ENCODE results near the gene PRR23C. TPM values are rescaled to one million over a fixed set of nuclear protein-coding genes. Genes with fewer than 3 reads are reported as not detected.
"Not testable (repeated sequence)": the region's sequence is repeated elsewhere in the genome, so short reads cannot be mapped to it uniquely, and the experiment has no call there.

Gene PRR23C
- not detected in 2 replicates for total RNA-seq

DNA sequence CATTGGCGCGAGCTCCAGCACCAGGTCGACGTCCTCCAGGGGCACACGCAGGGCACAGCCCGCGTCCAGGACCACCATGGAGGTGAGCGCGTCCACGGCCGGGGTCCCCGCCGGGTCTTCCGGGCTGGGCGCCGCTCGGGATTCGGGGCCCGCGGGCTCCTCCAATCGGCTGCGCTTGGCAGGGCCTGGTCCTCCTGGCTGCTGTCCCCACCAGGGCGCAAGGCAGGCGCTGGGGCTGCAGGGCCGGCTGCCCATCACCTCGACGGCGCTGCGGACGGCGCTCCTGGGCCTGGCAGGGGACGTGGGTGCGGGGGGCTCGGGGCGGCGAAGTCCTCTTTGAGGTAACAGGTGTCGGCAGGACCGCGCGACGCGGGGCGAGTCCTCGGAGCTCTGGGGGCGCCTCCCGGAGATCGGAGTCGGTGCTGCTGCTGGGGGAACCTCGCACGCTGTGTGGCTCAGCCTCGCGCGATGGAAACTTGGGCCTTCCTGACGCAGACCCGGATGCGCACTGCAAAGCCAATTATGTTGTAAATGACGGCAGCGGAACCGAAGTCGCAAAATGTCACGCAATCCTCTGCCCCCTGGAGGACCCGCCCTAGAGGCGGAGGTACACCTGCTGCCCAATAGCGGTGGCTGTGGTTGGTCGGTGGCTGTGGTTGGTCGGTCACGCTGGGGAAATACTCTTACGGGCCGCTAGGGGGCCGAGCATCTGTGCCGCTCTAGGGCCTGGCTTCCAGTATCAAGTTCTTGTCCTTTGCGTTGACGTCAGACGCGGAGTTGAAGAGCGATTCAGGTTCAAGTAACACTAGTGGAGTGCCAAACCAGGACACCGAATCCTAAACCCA lies at the start of gene PRR23C:
TSS of gene PRR23C (minus strand) at position 527 of the 845 bp plus-strand sequence. CDS start at position 255, 272 bp downstream.
- Mint-ChIP-seq H3K4me1 (no peaks in the 10 kb centered on the region), H3K27ac (no peak within 1 kb of the TSS), H3K36me3 (ENCODE audit: low read depth) (no peaks in the 10 kb centered on the region), H3K4me3 (no peak within 1 kb of the TSS), H3K9me3 (no peaks in the 10 kb centered on the region), H3K27me3 (no peaks in the 10 kb centered on the region)
- no peak for DNase-seq
- intact Hi-C loops (cut with micrococcal nuclease), result no loop called here

DNA sequence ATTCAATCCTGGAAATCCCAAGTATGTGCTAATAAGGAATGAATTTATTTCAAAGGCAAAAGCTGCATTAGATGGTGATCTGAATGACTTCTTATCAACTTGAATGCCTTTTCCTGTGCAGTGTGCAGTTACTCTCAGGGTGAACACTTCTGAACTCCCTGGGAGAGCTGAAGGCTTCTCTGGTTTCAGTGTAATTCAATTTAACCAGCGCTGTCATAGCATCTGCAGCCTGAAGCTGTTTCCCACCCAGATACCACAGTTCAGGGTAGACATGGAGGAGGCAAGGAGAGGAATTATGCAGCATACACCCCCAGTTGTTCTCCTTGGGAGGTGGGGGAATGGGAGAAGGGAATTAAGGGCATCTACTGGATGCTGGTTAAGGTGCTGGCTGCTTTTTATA lies 49.1 kb upstream of the PRR23C start:
- H3K4me3 Mint-ChIP-seq, result no peak overlapping the region
- H3K9me3 Mint-ChIP-seq, result peaks cover 4% of the 10 kb centered on the region
- H3K27me3 Mint-ChIP-seq, result no peaks in the 10 kb centered on the region
- H3K36me3 Mint-ChIP-seq (ENCODE audit: low read depth), result no peaks in the 10 kb centered on the region
- intact Hi-C loops (cut with micrococcal nuclease), result no loop called here
- H3K4me1 Mint-ChIP-seq, result no peaks in the 10 kb centered on the region
- DNase-seq, result no peak
- no peak overlapping the region for H3K27ac Mint-ChIP-seq

DNA sequence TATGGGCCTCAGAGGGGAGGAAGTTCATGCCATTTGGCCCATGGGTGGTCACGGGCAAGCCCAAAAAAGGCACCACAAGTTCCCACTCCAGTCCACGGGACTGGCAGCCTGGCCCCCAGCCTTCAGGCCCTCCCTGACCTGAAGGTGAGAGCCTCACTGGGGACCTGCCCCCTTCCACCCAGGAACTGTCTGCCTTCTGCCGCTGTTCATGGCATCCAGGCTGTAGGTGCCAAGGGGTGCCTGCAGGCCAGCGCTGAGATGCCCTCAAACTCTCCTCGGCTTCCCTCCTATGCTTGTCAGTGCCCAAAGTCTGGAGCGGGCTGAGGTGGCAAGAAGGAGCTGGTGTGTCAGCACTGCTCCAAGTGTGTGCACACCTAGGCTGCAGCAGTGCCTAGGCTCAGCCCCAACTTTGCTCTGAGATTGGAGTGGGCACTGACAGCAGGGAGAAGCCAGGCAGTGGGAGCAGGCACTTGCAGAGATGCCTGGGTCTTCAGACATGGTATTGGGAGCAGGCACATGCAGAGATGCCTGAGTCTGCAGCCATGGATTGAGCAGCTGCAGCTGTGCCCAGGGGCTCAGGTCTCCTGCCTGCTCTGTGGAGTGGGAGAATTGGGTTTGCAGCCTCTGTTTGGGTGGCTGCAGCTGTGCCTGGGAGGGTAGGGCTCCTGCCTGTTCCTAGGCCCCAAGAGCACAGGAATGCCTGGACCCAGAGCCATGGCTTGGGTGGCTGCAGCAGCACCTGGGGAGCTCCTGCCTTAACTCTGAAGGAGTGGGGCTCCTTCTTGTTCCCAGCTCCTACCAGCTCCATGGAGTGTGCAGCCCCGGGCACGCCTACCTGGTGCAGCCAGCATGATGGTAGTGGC lies 44.0 kb upstream of the PRR23C start:
- Mint-ChIP-seq H3K27me3 (peaks cover 4% of the 10 kb centered on the region), H3K4me3 (no peak overlapping the region), H3K9me3 (peaks cover 4% of the 10 kb centered on the region), H3K4me1 (no peaks in the 10 kb centered on the region), H3K36me3 (ENCODE audit: low read depth) (no peaks in the 10 kb centered on the region), H3K27ac (no peak overlapping the region)
- intact Hi-C loops (cut with micrococcal nuclease), result no loop called here
- no peak for DNase-seq

DNA sequence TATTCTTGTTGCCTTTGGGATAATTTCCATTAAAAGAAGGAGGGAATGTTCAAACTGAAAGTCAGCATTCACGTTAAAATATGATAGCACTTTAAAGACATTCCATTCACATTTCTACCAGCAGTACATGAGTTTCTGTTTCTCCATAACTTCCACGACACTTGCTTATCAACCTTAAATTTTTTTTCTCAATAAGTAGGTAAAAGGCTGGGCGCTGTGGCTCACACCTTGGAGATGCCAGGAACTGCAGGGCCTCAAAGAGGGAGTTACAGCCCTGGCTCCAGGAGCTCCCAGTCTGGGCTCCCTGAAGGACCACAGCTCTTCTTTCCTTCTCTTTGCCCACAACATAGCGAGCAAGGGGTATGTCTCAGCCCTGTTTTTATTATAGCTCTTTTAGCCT lies 42.9 kb upstream of the PRR23C start:
- Mint-ChIP-seq H3K4me3 (no peak overlapping the region), H3K27me3 (peaks cover 9% of the 10 kb centered on the region), H3K9me3 (peaks cover 2% of the 10 kb centered on the region), H3K36me3 (ENCODE audit: low read depth) (no peaks in the 10 kb centered on the region), H3K4me1 (no peaks in the 10 kb centered on the region), H3K27ac (no peak overlapping the region)
- intact Hi-C loops (cut with micrococcal nuclease), result no loop called here
- no peak for DNase-seq

DNA sequence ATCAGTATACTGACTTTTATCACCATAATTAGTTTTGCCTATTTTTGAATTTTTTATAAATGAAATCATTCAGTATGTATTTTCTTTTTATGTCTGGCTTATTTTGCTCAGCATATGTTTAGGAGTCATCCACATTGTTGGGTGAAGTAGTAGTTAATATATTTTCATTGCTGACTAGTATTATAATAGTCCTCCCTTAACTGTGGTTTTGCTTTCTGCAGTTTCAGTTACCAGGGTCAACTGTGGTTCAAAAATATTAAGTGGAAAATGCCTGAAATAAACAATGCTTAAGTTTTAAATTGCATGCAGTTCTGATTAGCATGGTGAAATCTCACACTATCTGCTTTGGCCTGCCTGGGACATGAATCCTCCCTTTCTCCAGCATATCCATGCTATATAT lies 39.5 kb upstream of the PRR23C start:
- H3K4me3 Mint-ChIP-seq, result no peak overlapping the region
- intact Hi-C loops (cut with micrococcal nuclease), result no loop called here
- no peaks in the 10 kb centered on the region for H3K4me1 Mint-ChIP-seq
- H3K9me3 Mint-ChIP-seq, result no peaks in the 10 kb centered on the region
- no peak overlapping the region for H3K27ac Mint-ChIP-seq
- H3K36me3 Mint-ChIP-seq (ENCODE audit: low read depth), result no peaks in the 10 kb centered on the region
- no peak for DNase-seq
- peaks cover 10% of the 10 kb centered on the region for H3K27me3 Mint-ChIP-seq

DNA sequence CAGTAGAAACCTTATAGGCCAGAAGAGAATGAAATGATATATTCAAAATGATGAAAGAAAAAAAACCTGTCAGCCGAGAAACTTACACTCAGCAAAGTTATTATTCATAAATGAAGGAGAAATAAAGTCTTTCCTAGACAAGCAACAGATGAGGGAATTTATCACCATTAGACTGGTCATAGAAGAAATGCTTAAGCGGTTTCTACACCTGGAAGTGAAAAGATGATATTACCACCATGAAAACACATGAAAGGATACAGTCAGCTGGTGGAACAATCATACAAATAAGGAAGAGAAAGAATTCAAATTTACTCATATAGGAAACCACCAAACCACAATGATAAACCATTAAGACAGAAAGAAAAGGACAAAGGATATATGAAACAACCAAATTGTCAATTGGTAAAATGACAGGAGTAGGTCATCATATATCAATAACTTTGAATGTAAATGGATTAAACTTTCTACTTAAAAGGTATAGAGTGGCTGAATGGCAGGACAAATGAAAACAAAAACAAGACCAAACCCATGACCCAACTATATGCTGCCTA lies 29.9 kb upstream of the PRR23C start:
- Mint-ChIP-seq H3K36me3 (ENCODE audit: low read depth) (no peaks in the 10 kb centered on the region), H3K4me3 (no peak overlapping the region), H3K9me3 (peaks cover 13% of the 10 kb centered on the region), H3K27me3 (peaks cover 3% of the 10 kb centered on the region), H3K4me1 (no peaks in the 10 kb centered on the region), H3K27ac (no peak overlapping the region)
- no peak for DNase-seq
- intact Hi-C loops (cut with micrococcal nuclease), result no loop called here

DNA sequence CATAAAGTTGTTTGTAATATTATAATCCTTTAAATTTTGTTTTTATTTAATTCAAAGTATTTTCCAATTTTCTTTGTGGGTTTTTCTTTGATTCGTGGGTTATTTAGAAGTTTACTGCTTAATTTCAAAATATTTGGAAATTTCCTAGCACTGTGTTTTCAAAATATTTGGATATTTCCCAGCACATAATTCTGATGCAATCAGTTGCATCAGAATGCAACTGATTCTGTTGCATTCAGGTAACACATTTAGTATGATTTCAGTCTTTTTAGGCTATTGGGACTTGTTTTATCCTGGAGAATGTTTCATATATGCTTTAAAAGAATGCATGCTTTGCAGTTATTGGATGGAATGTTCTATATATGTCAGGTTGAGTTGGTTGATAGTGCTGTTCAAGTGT lies 18.2 kb upstream of the PRR23C start:
- Mint-ChIP-seq H3K4me1 (no peaks in the 10 kb centered on the region), H3K27ac (no peak overlapping the region), H3K36me3 (ENCODE audit: low read depth) (no peaks in the 10 kb centered on the region), H3K27me3 (no peaks in the 10 kb centered on the region), H3K9me3 (no peaks in the 10 kb centered on the region), H3K4me3 (no peak overlapping the region)
- DNase-seq, result no peak
- intact Hi-C loops (cut with micrococcal nuclease), result no loop called here

DNA sequence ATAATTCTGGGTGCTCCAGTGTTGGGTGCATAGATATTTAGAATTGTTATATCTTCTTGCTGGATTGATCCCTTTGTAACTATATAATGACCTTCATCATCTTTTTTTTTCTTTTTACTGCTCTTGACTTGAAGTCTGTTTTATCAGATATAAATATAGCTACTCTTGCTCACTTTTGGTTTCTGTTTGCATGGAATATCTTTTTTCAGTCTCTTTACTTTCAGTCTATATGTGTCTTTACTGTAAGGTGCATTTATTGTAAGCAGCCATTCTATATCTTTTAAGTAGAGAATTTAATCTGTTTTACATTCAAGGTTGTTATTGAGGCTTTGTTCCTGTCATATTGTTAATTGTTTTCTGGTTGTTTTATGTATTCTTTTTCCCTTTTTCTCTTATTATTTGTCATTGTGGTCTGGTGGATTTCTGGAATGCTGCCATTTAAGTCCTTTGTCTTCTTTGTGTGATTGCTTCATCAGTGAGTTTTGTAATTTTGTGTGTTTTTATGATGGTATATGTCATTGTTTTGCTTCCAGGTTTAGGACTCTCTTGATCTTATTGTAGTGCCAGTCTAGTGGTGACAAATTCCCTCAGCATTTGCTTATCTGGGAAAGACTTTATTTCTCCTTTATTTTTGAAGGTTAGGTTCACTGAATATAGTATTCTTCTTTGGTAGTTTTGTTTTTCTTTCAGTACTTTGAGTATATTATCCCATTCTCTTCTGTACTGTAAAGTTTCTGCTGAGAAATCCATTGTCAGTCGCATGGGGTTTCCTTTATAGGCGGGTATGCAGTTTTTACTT lies 8.3 kb upstream of the PRR23C start:
- no peak overlapping the region for H3K27ac Mint-ChIP-seq
- H3K4me3 Mint-ChIP-seq, result no peak overlapping the region
- H3K27me3 Mint-ChIP-seq, result no peaks in the 10 kb centered on the region
- no peaks in the 10 kb centered on the region for H3K36me3 Mint-ChIP-seq (ENCODE audit: low read depth)
- peaks cover 20% of the 10 kb centered on the region for H3K9me3 Mint-ChIP-seq
- no peak for DNase-seq
- no peaks in the 10 kb centered on the region for H3K4me1 Mint-ChIP-seq
- intact Hi-C loops (cut with micrococcal nuclease), result no loop called here

DNA sequence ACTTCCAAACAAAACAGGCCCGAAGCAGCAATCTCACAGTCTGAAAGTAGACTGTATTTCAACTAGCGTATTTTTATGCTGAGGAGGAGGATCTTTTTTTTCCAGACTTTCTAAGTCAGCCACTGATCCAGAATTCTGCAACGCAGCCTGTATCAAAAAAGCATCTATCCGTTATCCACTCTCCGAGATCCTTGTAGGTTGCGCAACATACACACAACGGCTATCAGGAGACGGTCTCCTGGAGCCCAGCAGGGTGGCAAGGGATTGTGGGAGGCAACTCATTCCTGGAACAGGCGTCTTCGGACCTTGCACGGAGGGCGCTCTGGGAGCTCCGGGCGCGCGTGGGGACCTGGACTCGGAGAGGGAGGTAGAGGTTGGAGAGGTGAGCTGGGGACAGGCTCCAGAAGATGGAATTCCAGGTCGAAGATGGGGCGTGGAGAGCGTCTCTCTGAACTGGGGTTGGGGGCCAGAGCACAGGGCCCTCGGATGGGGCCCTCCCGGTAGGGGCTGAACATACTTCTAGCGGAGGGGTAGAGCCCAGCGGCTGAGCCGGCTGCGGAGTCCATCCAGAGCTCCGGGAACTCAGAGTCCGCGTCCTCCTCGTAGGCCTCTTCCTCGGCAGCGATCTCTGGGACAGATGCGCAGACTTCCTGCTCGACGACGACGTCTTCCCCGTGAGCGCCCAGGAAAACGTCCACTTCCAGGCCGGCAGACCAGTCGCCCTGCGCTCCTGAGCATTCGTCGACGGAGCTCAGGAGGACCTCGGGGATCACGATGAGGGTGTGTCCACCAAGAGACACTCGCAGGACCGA lies 932 bp downstream of the PRR23C start:
- no peaks in the 10 kb centered on the region for H3K36me3 Mint-ChIP-seq (ENCODE audit: low read depth)
- no peaks in the 10 kb centered on the region for H3K4me1 Mint-ChIP-seq
- H3K9me3 Mint-ChIP-seq, result no peaks in the 10 kb centered on the region
- no peaks in the 10 kb centered on the region for H3K27me3 Mint-ChIP-seq
- H3K27ac Mint-ChIP-seq, result no peak overlapping the region
- H3K4me3 Mint-ChIP-seq, result no peak overlapping the region
- DNase-seq, result no peak
- intact Hi-C loops (cut with micrococcal nuclease), result no loop called here

DNA sequence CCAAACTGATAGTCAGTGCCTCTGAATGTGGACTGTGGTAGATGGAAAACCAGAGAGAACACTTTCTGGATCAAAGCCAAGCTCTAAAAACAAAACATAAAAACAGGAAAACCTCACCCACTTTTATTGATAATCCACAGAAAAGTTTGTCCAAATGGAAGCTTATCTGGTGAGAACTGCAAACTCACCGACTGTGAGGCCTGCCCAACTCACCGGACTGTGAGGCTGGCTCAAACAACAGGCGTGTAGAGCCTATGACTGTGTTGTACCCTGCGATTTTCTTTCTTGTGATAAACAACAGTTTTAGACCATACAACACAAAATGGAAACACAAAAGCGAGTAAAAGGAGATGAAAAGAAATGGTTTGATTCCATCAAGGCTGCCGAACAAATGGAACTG lies 7.2 kb downstream of the PRR23C start:
- Mint-ChIP-seq H3K4me3 (no peak overlapping the region), H3K4me1 (no peaks in the 10 kb centered on the region), H3K27ac (no peak overlapping the region), H3K9me3 (no peaks in the 10 kb centered on the region), H3K27me3 (no peaks in the 10 kb centered on the region), H3K36me3 (ENCODE audit: low read depth) (no peaks in the 10 kb centered on the region)
- no peak for DNase-seq
- intact Hi-C loops (cut with micrococcal nuclease), result no loop called here

DNA sequence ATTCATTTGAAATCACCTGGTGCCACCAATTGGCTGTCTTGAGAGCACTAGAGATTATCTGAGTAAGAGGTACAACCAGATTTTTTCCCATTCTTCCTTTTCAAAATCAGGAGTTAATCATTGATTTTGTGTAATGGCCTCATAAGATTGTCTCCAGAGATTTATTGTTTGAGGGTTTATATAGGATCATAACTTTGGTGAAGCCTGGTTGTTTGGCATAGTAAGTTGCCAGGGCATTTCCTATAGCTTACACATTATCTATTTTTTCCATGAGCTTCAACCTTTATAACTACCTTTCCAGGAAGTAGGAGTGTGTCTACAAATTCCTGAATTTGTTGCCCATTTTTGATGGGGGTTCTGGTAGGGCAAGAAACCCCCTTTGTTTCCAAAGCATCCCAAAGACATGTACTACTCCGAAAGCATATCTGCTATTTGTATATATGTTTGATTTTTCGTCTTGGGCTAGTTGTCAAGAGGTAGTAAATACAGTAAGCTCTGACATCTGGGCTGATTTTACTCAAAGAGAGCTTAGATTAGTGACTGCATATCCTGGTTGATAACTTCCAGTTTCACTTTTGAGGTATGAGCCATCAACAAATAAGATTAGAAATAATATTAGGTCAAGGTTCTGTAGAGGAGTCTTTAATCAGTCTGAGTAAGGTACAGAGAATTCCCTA lies 12.2 kb downstream of the PRR23C start:
- Mint-ChIP-seq H3K27me3 (no peaks in the 10 kb centered on the region), H3K4me1 (no peaks in the 10 kb centered on the region), H3K36me3 (ENCODE audit: low read depth) (no peaks in the 10 kb centered on the region), H3K9me3 (no peaks in the 10 kb centered on the region), H3K4me3 (no peak overlapping the region), H3K27ac (no peak overlapping the region)
- no peak for DNase-seq
- intact Hi-C loops (cut with micrococcal nuclease), result no loop called here

DNA sequence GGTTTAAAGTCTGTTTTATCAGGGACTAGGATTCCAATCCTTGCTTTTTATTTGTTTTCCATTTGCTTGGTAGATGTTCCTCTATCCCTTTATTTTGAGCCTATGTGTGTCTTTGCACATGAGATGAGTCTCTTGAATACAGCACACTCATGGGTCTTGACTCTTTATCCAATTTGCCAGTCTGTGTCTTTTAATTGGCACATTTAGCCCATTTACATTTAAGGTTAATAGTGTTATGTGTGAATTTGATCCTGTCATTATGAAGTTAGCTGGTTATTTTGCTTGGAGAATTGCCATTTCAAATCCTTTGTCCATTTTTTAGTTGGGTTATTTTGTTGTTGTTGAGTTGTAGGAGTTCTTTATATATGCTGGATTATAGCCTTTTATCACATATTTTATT lies 14.1 kb downstream of the PRR23C start:
- not testable (repeated sequence) for H3K9me3 Mint-ChIP-seq, H3K4me3 Mint-ChIP-seq

More for the DNA sequence above, 14.1 kb downstream of the PRR23C start:
- intact Hi-C loops (cut with micrococcal nuclease); H3K36me3 Mint-ChIP-seq (ENCODE audit: low read depth); DNase-seq; H3K27me3 Mint-ChIP-seq; H3K4me1 Mint-ChIP-seq; H3K27ac Mint-ChIP-seq: not testable (repeated sequence)
